ENCODE results near the gene LGR6.

- TF ChIP-seq CTCF (IDR thresholded peaks at IDR 0.05) = no peak
- TF ChIP-seq POLR2AphosphoS5 (IDR thresholded peaks at IDR 0.05; ENCODE audit: low read depth, low read length) = no peak
- no peak for TF ChIP-seq SIN3A (IDR thresholded peaks at IDR 0.05; ENCODE audit: borderline replicate concordance, insufficient read depth, low read depth, low read length)
- TF ChIP-seq TCF7L2 (IDR thresholded peaks at IDR 0.05; ENCODE audit: low read depth, low read length) = no peak
These were observed 93.1 kb downstream of the LGR6 start for GRCh38 chr1:202286622-202287097.

Measured in Panc1 (cell line).